ENCODE data around the gene DENND4A. TPM values are rescaled to one million over a fixed set of nuclear protein-coding genes. Genes with fewer than 3 reads are reported as not detected.

Gene DENND4A
- total RNA-seq, 6 donors from 2014 or later = 20.9 to 66.4 (median 30.8) TPM

DNA sequence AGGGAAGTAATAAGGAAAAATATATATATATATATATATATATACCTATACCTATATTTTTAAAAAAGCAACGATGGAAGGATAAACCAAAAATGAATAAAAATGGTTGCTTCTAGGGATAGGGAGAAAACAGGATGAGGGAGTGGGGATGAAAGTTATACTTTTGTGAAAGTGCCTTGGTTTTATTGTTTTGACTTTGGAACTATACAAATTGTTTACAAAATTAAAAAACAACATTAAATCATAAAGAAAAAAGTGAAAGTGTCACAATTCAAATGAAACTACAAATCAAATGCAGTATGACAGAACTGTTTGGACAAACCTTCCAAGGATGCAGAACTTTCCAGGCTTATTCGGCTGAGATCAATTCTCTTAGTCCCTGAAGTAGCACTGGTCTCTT is 116.0 kb downstream of the DENND4A start:
- Histone ChIP-seq H3K9me3 (no peaks in the 10 kb centered on the region), H3K27ac (no peak overlapping the region), H3K36me3 (peaks cover 0 to 50% (median 11%) of the 10 kb centered on the region in 4 donors), H3K4me3 (no peak overlapping the region), H3K27me3 (no peaks in the 10 kb centered on the region), H3K4me1 (no peaks in the 10 kb centered on the region)
- WGBS, 2 donors = 88 to 98% methylated on average over 2 of the region's 2 CpGs
- ATAC-seq (ENCODE audit: low FRiP score in 2 of 2) = no peak
- TF ChIP-seq POLR2AphosphoS5 (IDR thresholded peaks at IDR 0.05) = no peak
- no peak for TF ChIP-seq EP300 (IDR thresholded peaks at IDR 0.05)
- DNase-seq = no peak

DNA sequence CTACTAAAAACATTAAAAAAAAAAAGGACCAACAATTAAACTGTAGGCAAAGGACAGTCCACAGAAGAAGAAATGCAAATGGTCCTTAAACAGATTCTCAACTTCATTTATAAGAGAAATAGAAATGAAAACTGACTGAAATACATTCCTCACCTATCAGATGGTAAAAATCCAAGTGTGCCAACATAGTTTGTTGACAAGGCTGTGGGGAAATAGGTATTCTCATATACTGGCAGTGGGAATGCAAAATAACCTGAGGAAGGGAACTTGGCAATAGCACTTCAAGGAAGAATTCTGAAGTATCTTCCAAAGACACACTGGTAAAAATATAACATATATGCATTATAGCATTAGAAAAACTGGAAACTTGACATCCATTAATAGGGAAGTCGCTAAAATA is 116.5 kb downstream of the DENND4A start:
- ATAC-seq (ENCODE audit: low FRiP score in 2 of 2) (no peak), DNase-seq (no peak)
- no peak overlapping the region for H3K27ac ChIP-seq
- no peaks in the 10 kb centered on the region for H3K4me1 ChIP-seq
- H3K36me3 ChIP-seq = peaks cover 0 to 55% (median 11%) of the 10 kb centered on the region in 4 donors
- 76 to 86% methylated on average over 1 of the region's 1 CpG for whole genome bisulfite sequencing, 2 donors
- no peaks in the 10 kb centered on the region for H3K9me3 ChIP-seq
- no peak overlapping the region for H3K4me3 ChIP-seq
- H3K27me3 ChIP-seq = no peaks in the 10 kb centered on the region
- TF ChIP-seq POLR2A (IDR thresholded peaks at IDR 0.05) (no peak), EP300 (IDR thresholded peaks at IDR 0.05) (no peak), POLR2AphosphoS5 (IDR thresholded peaks at IDR 0.05) (no peak)
- TF ChIP-seq, protein P1, sequence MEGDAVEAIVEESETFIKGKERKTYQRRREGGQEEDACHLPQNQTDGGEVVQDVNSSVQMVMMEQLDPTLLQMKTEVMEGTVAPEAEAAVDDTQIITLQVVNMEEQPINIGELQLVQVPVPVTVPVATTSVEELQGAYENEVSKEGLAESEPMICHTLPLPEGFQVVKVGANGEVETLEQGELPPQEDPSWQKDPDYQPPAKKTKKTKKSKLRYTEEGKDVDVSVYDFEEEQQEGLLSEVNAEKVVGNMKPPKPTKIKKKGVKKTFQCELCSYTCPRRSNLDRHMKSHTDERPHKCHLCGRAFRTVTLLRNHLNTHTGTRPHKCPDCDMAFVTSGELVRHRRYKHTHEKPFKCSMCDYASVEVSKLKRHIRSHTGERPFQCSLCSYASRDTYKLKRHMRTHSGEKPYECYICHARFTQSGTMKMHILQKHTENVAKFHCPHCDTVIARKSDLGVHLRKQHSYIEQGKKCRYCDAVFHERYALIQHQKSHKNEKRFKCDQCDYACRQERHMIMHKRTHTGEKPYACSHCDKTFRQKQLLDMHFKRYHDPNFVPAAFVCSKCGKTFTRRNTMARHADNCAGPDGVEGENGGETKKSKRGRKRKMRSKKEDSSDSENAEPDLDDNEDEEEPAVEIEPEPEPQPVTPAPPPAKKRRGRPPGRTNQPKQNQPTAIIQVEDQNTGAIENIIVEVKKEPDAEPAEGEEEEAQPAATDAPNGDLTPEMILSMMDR (IDR thresholded peaks at IDR 0.05) = no peak

DNA sequence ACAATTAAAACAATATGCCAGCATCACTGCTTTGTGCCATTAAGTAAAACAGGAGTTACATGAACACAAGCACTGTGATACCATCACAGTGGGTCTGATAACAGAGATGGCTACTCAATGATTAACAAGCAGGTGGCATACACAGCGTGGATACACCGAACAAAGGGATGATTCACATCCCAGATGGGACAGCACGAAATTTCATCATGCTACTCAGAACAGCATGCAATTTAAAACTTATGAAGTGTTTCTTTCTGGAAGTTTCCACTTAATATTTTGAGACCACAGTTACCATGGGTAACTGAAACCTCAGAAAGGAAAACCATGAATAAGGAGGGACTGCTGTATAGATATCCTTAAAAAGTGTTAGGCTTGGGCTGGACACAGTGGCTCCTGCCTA is 125.8 kb downstream of the DENND4A start:
- Histone ChIP-seq H3K4me1 (no peaks in the 10 kb centered on the region), H3K9me3 (no peaks in the 10 kb centered on the region), H3K4me3 (no peak overlapping the region), H3K27me3 (no peaks in the 10 kb centered on the region), H3K36me3 (peaks cover 3 to 99% (median 42%) of the 10 kb centered on the region in 4 donors), H3K27ac (no peak overlapping the region)
- TF ChIP-seq, protein P1 (IDR thresholded peaks at IDR 0.05) = no peak
- no peak for TF ChIP-seq POLR2AphosphoS5 (IDR thresholded peaks at IDR 0.05)
- TF ChIP-seq EP300 (IDR thresholded peaks at IDR 0.05) = no peak
- no peak for TF ChIP-seq POLR2A (IDR thresholded peaks at IDR 0.05)
- ATAC-seq (ENCODE audit: low FRiP score in 2 of 2) (no peak), DNase-seq (no peak)
- WGBS, 2 donors = 78 to 92% methylated on average over 3 of the region's 3 CpGs

DNA sequence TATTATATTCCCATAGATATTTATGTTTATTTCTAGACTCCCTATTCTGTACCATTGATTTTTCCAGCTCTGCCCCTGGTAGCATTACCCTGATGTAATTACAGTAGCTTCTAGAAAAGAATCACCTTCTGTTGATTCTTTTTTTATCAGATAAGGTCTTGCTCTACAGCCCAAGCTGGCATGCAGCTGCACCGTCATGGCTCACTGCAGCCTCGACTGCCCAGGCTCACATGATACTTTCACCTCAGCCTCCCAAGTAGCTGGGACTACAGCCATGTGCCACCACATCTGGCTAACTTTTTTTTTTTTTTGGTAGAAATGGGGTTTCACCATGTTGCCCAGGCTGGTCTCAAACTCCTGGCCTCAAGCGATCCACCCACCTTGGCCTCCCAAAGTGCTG is 128.6 kb downstream of the DENND4A start:
- no peak overlapping the region for H3K27ac ChIP-seq
- H3K4me3 ChIP-seq = no peak overlapping the region
- H3K27me3 ChIP-seq = no peaks in the 10 kb centered on the region
- WGBS, 2 donors = 98 to 100% methylated on average over 3 of the region's 3 CpGs
- no peak for TF ChIP-seq POLR2A (IDR thresholded peaks at IDR 0.05)
- TF ChIP-seq POLR2AphosphoS5 (IDR thresholded peaks at IDR 0.05) = no peak
- TF ChIP-seq, protein P1 (IDR thresholded peaks at IDR 0.05) = no peak
- TF ChIP-seq EP300 (IDR thresholded peaks at IDR 0.05) = no peak
- ATAC-seq (ENCODE audit: low FRiP score in 2 of 2) = no peak
- DNase-seq = no peak
- H3K9me3 ChIP-seq = no peaks in the 10 kb centered on the region
- H3K4me1 ChIP-seq = no peaks in the 10 kb centered on the region
- H3K36me3 ChIP-seq = peaks cover 0 to 88% (median 36%) of the 10 kb centered on the region in 4 donors

DNA sequence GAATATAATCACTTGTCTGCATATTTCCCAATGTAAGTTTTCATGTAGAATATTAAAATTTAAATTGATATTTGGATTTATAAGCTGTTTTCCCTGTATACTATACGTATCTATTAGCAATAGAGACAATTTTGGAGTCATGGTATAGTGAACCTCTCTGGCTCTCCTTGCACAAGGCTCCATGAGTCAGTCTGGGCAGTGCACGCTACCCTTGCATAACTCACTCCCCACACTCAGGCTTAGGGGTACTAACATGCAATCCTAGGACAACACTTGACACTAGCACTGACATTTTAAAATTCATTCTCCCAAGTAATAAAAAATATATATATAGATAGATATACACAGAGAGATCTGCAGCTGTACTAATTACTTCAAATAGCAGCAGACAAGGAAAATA is 131.2 kb downstream of the DENND4A start:
- WGBS, 2 donors = 91% methylated on average over 2 of the region's 2 CpGs
- H3K9me3 ChIP-seq = no peaks in the 10 kb centered on the region
- H3K4me3 ChIP-seq = no peak overlapping the region
- peaks cover 0 to 88% (median 28%) of the 10 kb centered on the region in 4 donors for H3K36me3 ChIP-seq
- no peaks in the 10 kb centered on the region for H3K4me1 ChIP-seq
- DNase-seq (no peak), ATAC-seq (ENCODE audit: low FRiP score in 2 of 2) (no peak)
- no peak overlapping the region for H3K27ac ChIP-seq
- no peaks in the 10 kb centered on the region for H3K27me3 ChIP-seq
- TF ChIP-seq, protein P1 (IDR thresholded peaks at IDR 0.05) = no peak
- no peak for TF ChIP-seq POLR2AphosphoS5 (IDR thresholded peaks at IDR 0.05)
- no peak for TF ChIP-seq POLR2A (IDR thresholded peaks at IDR 0.05)
- no peak for TF ChIP-seq EP300 (IDR thresholded peaks at IDR 0.05)
